ENCODE measurements around the gene RIC3. TPM values are rescaled to one million over a fixed set of nuclear protein-coding genes. Genes with fewer than 3 reads are reported as not detected.
A peak's percentile ranks its signal among the peaks of the same experiment; 100 is the strongest.

Gene RIC3
- total and polyA plus RNA-seq, 2 of the 8 experiments (the other 6 are each of a cell fraction or from before 2014, with no cell fraction given): 6.4 to 15.5 TPM

DNA sequence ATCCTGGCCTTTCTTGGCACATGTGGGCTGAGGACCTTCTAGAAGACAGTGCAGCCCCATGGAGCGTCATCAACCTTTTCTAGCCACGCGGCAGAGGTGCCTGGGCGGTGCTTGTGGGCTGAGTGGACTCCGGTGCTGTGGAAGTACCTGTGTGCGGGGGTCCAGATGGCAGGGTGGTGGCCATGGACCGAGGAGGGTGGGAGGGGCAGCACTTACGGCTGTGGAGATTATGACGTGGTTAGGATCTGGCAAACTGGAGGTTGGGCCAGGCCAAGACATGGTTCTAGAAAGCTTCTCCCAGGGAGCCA is 85.8 kb downstream of the RIC3 start:
- peaks cover 10% of the 10 kb centered on the region; the same call in 1 of the 2 replicates for H3K23me2 ChIP-seq (ENCODE audit: low read depth, low read length)
- peak overlapping the region; percentile 50; the same call in 1 of the 2 replicates for H2BK12ac ChIP-seq (ENCODE audit: low read depth, low read length)
- H3K4ac ChIP-seq (replicated peaks; ENCODE audit: insufficient read length, low read depth, low read length): no peak overlapping the region
- H3K4me1 ChIP-seq (replicated peaks in 1 of 4; ENCODE audit: control insufficient read depth in 3 of 4, insufficient read depth in 4 of 4, low read length in 3 of 4): peaks cover 14 to 56% (median 33%) of the 10 kb centered on the region in 4 experiments
- ChIA-PET POLR2A (ENCODE audit: partially characterized antibody) (interaction anchor here (0.7 to 3.0 kb wide), 9 partner anchors 8 to 190 kb away, joined by 3 to 9 read pairs (median 4); no protein-coding TSS in a partner anchor), CTCF (ENCODE audit: partially characterized antibody) (interaction anchor here (0.7 to 30.2 kb wide), 14 partner anchors 9 to 1061 kb away, joined by 3 to 1283 read pairs (median 4); no protein-coding TSS in a partner anchor)
- H3K23ac ChIP-seq (ENCODE audit: insufficient read length): no peak overlapping the region
- peaks cover 4 to 31% of the 10 kb centered on the region in 2 experiments for H4K20me1 ChIP-seq (replicated peaks in 1 of 2; ENCODE audit: control insufficient read depth in 1 of 2, insufficient read depth in 2 of 2, low read length in 2 of 2)
- H4K91ac ChIP-seq (replicated peaks; ENCODE audit: insufficient read length, low read length): no peak overlapping the region
- no peak overlapping the region for H3K27ac ChIP-seq (ENCODE audit: low read depth, low read length)
- no peak for FAIRE-seq
- no peak overlapping the region for H2AFZ ChIP-seq (ENCODE audit: low read length)
- no peak overlapping the region for H3K14ac ChIP-seq (ENCODE audit: insufficient read length)
- H3K79me1 ChIP-seq (ENCODE audit: low read depth, low read length): peaks cover 20% of the 10 kb centered on the region
- H2AK5ac ChIP-seq (ENCODE audit: low read depth, low read length): no peak overlapping the region
- peaks cover 0 to 18% (median 13%) of the 10 kb centered on the region in 4 experiments; a peak in 5 of 7 replicates for H3K27me3 ChIP-seq (replicated peaks in 1 of 4; ENCODE audit: control insufficient read depth in 3 of 4, extremely low read depth in 1 of 4, insufficient read depth in 3 of 4, low read length in 3 of 4)
- DNase-seq (ENCODE audit: low read depth in 1 of 2, low spot score in 2 of 2): no peak
- H3K9me3 ChIP-seq (ENCODE audit: insufficient read depth in 2 of 2, low read depth in 1 of 2, low read length in 1 of 2): no peaks in the 10 kb centered on the region
- H3K9ac ChIP-seq (replicated peaks in 1 of 4; ENCODE audit: extremely low read depth in 1 of 4, low read depth in 3 of 4, low read length in 3 of 4): no peak overlapping the region
- peak overlapping the region; percentile 42; the same call in 1 of the 2 replicates for H4K8ac ChIP-seq (ENCODE audit: extremely low read depth, insufficient read depth, low read length)
- no peak overlapping the region for H2BK5ac ChIP-seq (ENCODE audit: low read depth, low read length)
- H3K4me3 ChIP-seq (ENCODE audit: extremely low read depth in 1 of 4, insufficient read depth in 2 of 4, low read depth in 3 of 4, low read length in 4 of 4): no peak overlapping the region
- H2BK15ac ChIP-seq (ENCODE audit: low read length): 0 out of 2 replicates have a peak overlapping the region, but pooled peaks have one; percentile 67
- H2BK120ac ChIP-seq (replicated peaks; ENCODE audit: low read depth, low read length): no peak overlapping the region
- H3K18ac ChIP-seq (ENCODE audit: extremely low read depth, low read length): no peak overlapping the region
- H3K4me2 ChIP-seq (ENCODE audit: insufficient read depth in 1 of 2, low read depth in 2 of 2, low read length in 2 of 2): peak overlapping the region in 1 of 2 experiments; percentile 83; a peak in 2 of 4 replicates
- peaks cover 0 to 26% of the 10 kb centered on the region in 2 experiments; a peak in 1 of 4 replicates for H3K79me2 ChIP-seq (ENCODE audit: control insufficient read depth in 1 of 2, insufficient read depth in 2 of 2, low read length in 2 of 2)
- WGBS, 2 experiments (ENCODE audit: extremely low coverage in 1 of 2, insufficient coverage in 1 of 2, insufficient read length in 1 of 2, insufficient replicate concordance in 2 of 2, low coverage in 1 of 2, low lambda C conversion rate in 2 of 2, missing lambda C conversion rate in 1 of 2): 77% methylated on average over 9 of the region's 9 CpGs; no CpG with 5 or more reads in 1 of the 2 experiments
- H3K56ac ChIP-seq (replicated peaks; ENCODE audit: insufficient read length, low read depth, low read length): no peak overlapping the region
- no peak overlapping the region for H2BK20ac ChIP-seq (ENCODE audit: low read length)
- H4K5ac ChIP-seq (ENCODE audit: insufficient read length, low read depth, low read length): no peak overlapping the region
- no peaks in the 10 kb centered on the region for H3K36me3 ChIP-seq (ENCODE audit: control insufficient read depth in 2 of 4, insufficient read depth in 4 of 4, low read length in 3 of 4)
- TF ChIP-seq POLR2AphosphoS5 (IDR thresholded peaks at IDR 0.05; ENCODE audit: low read depth, low read length) (no peak), RNF2 (IDR thresholded peaks at IDR 0.05; ENCODE audit: borderline replicate concordance, low read depth, low read length, missing control alignments, poor library complexity, severe bottlenecking) (no peak), BACH1 (IDR thresholded peaks at IDR 0.05; ENCODE audit: low read length) (no peak), CREB1 (IDR thresholded peaks at IDR 0.05) (no peak), HDAC2 (IDR thresholded peaks at IDR 0.05; ENCODE audit: borderline replicate concordance in 1 of 2, low read depth in 2 of 2, low read length in 2 of 2) (no peak), NRF1 (IDR thresholded peaks at IDR 0.05; ENCODE audit: low read depth, low read length) (no peak), TAF7 (optimal IDR thresholded peaks at IDR 0.05; ENCODE audit: borderline replicate concordance, low read depth, low read length) (no peak), CEBPB (IDR thresholded peaks at IDR 0.05; ENCODE audit: low read depth, low read length) (no peak), BCL11A (IDR thresholded peaks at IDR 0.05; ENCODE audit: low read depth in 2 of 2, low read length in 2 of 2) (no peak), CBX5 (IDR thresholded peaks at IDR 0.05; ENCODE audit: low read depth, low read length) (no peak), RAD21 (IDR thresholded peaks at IDR 0.05 in 1 of 2, conservative IDR thresholded peaks at IDR 0.05 in 1 of 2; ENCODE audit: low read depth in 2 of 2, low read length in 2 of 2) (no peak)
- TF ChIP-seq, protein P1, sequence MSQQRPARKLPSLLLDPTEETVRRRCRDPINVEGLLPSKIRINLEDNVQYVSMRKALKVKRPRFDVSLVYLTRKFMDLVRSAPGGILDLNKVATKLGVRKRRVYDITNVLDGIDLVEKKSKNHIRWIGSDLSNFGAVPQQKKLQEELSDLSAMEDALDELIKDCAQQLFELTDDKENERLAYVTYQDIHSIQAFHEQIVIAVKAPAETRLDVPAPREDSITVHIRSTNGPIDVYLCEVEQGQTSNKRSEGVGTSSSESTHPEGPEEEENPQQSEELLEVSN (IDR thresholded peaks at IDR 0.05): no peak
